SHP77 (cell line): ENCODE measurements around the gene XIRP1.
A peak's percentile ranks its signal among the peaks of the same experiment; 100 is the strongest.

Source experiments
- DNase-seq, 2 experiments: peaks; one replicate each; lab custom pipeline; 2025; lab: John Stamatoyannopoulos, UW

Gene XIRP1

DNA sequence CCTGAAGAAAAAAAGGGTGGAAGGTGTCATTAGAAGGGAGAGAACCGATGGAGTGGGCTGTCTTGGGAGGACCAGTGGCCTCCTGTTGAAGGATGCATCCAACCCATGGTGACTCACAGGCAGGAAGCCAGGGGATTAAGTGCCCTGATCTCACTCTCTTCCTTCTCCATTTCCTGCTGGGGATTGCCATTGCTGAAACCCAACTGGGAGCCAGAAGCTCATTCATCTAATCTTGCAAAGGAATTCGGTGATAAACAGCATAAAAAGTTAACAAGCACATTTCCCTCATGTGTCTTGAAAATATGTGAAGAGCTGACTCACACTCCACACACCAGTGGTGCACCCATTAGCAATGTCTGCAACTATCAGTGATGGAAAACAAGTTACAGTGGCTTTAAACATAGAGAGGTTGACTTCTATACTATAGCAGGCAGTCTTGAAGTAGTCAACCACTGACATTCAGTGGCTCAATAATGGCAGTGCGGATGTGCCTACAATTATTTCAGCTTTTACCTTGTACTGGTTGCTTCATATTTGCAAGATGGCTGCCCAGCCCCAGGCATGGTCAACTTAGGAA, 26.2 kb downstream of the XIRP1 start:
- no peak for DNase-seq

DNA sequence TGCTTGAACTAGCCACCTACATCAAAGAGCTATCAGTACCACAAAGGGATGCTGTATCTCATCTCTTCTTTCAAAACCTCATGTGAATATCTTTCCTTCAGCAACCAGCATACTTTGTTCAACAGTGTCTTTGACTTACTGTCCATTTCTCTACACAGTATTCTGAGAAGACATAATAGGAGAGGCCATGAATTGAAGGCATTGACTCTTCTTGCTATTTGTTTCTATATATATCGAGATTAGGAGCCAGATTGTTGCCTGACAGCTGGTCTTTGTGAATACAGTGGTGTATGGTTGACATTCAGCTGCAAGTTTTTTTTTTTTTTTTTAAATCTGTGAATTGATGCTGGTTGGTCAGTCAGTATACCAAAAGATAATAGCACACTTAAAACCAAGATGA, 26.9 kb downstream of the XIRP1 start:
- no peak for DNase-seq

GRCh38 chr3:39164414-39164813, 28.0 kb downstream of the XIRP1 start:
- DNase-seq: no peak

DNA sequence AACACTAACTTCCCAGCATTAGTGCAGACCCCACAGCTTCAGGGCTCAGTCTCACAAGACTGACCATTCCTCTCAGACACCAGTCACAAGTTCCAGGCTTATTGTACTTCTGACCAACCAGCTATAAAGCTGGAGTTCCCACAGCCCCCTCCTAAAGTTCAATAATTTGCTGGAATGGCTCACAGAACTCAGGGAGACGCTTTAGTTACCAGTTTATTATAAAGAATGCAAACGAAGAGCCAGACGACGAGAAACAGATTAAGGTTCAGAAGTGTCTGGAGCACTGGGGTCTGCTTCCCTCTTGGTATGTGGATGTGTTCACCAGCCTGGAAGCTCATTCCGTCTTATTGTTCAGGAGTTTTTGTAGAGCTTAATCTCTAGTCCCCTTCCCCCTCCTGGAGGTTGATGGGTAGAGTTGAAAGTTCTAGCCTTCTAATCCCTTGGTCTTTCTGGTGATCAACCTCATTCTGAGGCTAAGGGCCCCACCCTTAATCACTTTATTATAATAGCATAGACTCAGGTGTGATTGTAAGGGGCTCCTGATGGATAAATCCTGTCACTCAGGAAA, 34.2 kb downstream of the XIRP1 start:
- DNase-seq: no peak

DNA sequence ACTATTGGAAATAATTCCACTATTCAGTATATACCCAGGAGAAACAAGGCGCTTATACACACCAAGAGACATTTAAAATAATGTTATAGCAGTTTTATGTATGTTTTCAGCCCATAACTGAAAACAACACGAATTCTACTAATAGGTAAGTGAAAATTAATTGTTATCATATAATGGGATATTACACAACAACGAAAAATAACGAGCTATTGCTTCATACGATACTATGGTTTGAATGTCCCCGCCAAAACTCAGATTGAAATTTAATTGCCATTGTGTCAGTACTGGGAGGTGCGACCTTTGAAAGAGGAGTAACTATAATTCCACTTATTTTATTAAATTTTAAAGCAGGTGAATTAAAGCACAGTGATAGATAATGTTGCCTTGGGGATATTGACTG, 35.0 kb downstream of the XIRP1 start:
- no peak for DNase-seq

DNA sequence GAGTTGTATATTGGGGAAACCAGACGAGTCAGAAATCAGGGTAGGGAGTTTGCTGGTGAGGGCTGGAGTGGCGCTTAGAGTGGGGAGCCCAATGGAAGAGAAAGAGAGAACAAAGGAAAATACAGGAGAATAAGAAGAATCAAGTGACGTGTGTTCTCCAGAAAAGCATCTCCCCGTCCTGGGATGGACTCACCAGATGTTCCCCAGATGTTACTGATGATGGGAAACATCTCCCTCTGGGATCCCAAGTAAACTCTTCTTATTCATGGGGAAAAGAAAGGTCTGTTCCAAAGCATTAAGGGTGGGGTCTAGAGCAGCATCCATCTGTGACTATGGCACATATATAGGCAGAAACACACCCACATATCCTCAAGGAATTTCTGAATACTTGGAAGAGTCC, 36.0 kb downstream of the XIRP1 start:
- DNase-seq: no peak

GRCh38 chr3:39154280-39155021, 37.9 kb downstream of the XIRP1 start:
- DNase-seq: peak in 1 of 2 experiments; percentile 16

DNA sequence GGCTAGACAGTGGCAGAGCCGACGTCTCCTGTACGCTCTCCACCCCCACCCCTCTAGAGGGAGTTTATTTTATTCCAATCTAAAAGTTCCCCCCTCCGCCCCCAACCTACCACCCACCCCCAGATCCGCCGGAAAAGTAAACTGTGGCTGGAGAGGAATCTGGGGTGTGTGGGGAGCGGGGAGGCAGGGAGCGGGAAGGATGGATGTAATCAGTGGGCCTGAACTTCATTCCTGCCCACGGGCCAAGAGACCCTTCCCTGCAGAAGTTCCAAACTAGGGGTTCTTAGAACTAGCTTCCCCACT, 38.5 kb downstream of the XIRP1 start:
- no peak for DNase-seq

GRCh38 chr3:39150803-39151631, 41.4 kb downstream of the XIRP1 start:
- no peak for DNase-seq

GRCh38 chr3:39150148-39150802, 42.1 kb downstream of the XIRP1 start:
- DNase-seq: peak; percentile 27 to 59

- DNase-seq: no peak
These were observed 42.8 kb downstream of the XIRP1 start for GRCh38 chr3:39149498-39150147.

GRCh38 chr3:39149059-39149455, 43.3 kb downstream of the XIRP1 start:
- DNase-seq: no peak

DNA sequence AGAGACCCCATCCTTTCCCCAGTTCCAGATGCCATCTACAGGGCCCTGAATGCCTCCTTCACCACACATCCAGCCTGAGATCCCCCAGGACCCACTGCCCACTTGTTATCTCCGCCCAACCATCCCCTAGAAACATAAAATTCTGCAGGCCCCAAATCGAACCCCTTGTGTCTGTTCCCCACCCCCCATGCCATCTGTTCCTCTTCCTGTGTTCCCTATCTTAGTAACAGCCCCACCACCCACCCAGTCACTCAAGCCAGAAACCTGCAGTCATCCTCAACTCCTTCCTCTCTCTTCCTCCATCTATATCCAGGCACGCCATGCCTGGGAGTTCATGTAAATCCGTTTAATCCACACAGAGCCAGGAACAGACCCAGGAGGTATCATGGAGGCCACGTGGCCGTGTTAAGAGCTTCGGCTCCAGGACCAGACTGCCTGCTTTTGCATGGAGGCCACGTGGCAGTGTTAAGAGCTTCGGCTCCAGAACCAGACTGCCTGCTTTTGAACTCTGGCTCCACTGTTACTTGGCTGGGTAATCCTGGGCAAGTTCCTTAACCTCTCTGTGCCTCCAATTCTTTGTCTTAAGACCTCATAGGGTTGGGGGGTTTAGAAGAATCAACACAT, 43.8 kb downstream of the XIRP1 start:
- no peak for DNase-seq

DNA sequence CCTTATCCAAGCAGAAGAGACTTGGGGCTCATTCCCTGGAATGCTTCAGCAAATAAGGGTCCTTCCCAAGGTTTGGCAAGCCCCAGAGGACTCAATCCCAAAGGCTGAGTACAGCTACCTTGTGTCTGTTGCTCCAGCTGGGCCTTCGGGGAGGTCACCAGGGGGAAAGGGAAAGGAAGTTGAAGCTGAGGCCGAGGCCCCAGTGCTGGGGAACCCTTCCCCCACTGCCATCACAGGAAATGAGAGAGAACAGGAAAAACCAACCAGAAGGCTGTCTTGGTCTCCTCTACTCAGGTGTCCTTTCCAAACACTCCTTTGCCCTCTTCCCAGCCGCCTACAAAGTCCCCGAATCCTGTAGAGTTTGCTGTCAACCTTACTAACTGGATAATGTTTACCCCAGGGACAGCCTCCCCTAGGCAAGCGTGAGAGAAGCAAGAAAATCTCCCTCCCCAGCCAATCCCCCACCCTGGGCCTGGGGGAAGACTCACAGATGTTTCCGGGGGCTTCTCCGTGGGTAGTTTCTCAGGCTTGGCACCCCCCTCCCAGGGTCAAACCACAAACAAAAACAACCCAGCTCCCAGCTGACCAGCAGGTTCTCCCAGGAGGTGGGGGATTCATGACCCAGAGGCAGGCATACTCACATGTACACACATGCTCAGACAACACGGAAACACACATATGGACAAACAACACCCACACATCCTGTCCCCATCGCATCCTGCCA, 44.5 kb downstream of the XIRP1 start:
- no peak for DNase-seq

- DNase-seq: peak; percentile 30 to 42
These were observed 45.5 kb downstream of the XIRP1 start for GRCh38 chr3:39146611-39147591.

GRCh38 chr3:39146083-39146501, 46.3 kb downstream of the XIRP1 start:
- DNase-seq: no peak

GRCh38 chr3:39144748-39145380, 47.5 kb downstream of the XIRP1 start:
- DNase-seq: no peak

GRCh38 chr3:39144095-39144747, 48.2 kb downstream of the XIRP1 start:
- DNase-seq: peak; percentile 55 to 83
